Body of pancreas (tissue), 4 donors: ENCODE results near the gene CFL1.

ENCODE experiments used
- CTCF ChIP-seq, 7 experiments: fragments of 450-650 bp in 4 of 7; fragments of 200-600 bp in 3 of 7; sonication (generic) in 3 of 7; IDR thresholded peaks; one replicate each; pipeline ENCODE4 v1.5.1; 2016 to 2019; ENCODE audit warnings: antibody characterized with exemption in 7 of 7
- POLR2A ChIP-seq, 3 donors: fragments of 450-650 bp; IDR thresholded peaks; one replicate each; pipeline ENCODE4 v1.6.1; 2016; ENCODE audit warnings: antibody characterized with exemption in 3 of 3, mild to moderate bottlenecking in 2 of 3

DNA sequence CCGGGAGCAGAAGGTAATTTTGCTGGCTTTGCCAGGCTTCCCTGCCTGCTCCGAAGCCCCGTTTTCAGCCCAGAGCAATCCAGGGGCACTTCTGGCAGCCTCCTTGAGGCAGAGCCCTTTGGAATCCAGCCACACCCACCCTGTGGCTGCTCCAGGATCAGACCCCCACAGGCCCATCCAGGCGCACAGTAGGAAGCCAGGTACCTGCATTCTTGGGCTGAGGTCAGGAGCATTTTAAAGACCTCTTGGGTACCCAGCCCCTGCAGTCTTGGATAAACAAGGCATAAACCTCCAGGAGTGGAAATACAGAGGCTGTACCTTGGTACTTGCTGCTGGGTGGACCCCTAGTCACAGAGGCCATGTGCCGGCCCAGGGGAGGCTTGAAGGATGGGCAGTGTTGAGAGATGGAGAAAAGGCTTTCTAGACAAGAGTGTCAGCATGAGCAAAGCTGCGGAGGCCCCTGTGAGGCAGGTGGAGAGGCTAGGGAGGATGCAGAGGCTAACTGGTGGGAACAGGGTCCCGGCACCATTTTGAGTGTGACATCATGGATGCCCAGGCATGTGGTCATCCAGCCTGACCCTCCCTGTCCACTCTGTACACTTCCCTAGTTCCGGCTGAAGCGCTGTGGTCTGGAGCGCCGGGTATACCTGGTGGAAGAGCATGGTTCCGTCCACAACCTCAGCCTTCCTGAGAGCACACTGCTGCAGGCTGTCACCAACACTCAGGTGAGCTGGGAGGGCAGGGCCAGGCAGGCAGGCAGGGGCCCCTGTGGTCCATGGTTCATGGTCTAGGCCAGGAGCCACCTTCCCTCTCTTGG is 6.1 kb upstream of the CFL1 start:
- no peak for TF ChIP-seq CTCF (IDR thresholded peaks at IDR 0.05)
- no peak for TF ChIP-seq POLR2A (IDR thresholded peaks at IDR 0.05)
